DND-41 (cell line): ENCODE data around the gene SNX19.
"Not testable (repeated sequence)": the region's sequence is repeated elsewhere in the genome, so short reads cannot be mapped to it uniquely, and the experiment has no call there.

Experiments used
- ATAC-seq: fragments of 200-7000 bp; cut with Tn5 transposase; 3 replicates; pipeline ENCODE4 v1.9.1; 2021; ENCODE audit warnings: low read depth; ENCODE audit not compliant: insufficient read depth
- DNase-seq: peaks from one replicate; pipeline ENCODE4 v3.0.0-alpha.2; 2020
- H2AFZ ChIP-seq: 2 replicates; pipeline ENCODE4 v1.6.0; 2012; ENCODE audit warnings: low read depth, low read length
- H3K27ac ChIP-seq: 2 replicates; pipeline ENCODE4 v1.5.1; 2012; ENCODE audit warnings: low read length, inconsistent platforms
- H3K27me3 ChIP-seq: fragments of 200-600 bp; sonication (generic); 2 replicates; pipeline ENCODE4 v1.6.0; 2012; ENCODE audit warnings: low read length, mild to moderate bottlenecking, inconsistent platforms; ENCODE audit not compliant: insufficient read depth, poor library complexity
- H3K36me3 ChIP-seq: 2 replicates; pipeline ENCODE4 v1.5.1; 2012; ENCODE audit warnings: low read length, inconsistent platforms; ENCODE audit not compliant: insufficient read depth
- H3K4me1 ChIP-seq: 2 replicates; pipeline ENCODE4 v1.5.1; 2012; ENCODE audit warnings: mild to moderate bottlenecking, low read length; ENCODE audit not compliant: insufficient read depth
- H3K4me2 ChIP-seq: 2 replicates; pipeline ENCODE4 v1.6.0; 2012; ENCODE audit warnings: mild to moderate bottlenecking, moderate library complexity, low read length, inconsistent platforms; ENCODE audit not compliant: insufficient read depth
- H3K4me3 ChIP-seq, 2 experiments: fragments of 200-600 bp in 1 of 2; shearing (Covaris generic) in 1 of 2; 2 replicates each; pipeline ENCODE4 v1.5.1; 2012 to 2016; ENCODE audit warnings: inconsistent platforms in 2 of 2, low read length in 2 of 2, mild to moderate bottlenecking in 2 of 2, low read depth in 1 of 2, moderate library complexity in 1 of 2
- H3K79me2 ChIP-seq: 2 replicates; pipeline ENCODE4 v1.6.0; 2012; ENCODE audit warnings: low read length, inconsistent platforms; ENCODE audit not compliant: insufficient read depth
- H3K9ac ChIP-seq: 2 replicates; pipeline ENCODE4 v1.6.0; 2012; ENCODE audit warnings: low read depth, mild to moderate bottlenecking, inconsistent platforms, low read length, moderate library complexity
- H3K9me3 ChIP-seq: 2 replicates; pipeline ENCODE4 v1.5.1; 2012; ENCODE audit warnings: low read length, moderate library complexity, mild to moderate bottlenecking, inconsistent platforms; ENCODE audit not compliant: insufficient read depth, severe bottlenecking
- H4K20me1 ChIP-seq: 2 replicates; pipeline ENCODE4 v1.6.0; 2012; ENCODE audit warnings: low read length; ENCODE audit not compliant: insufficient read depth
- EZH2 ChIP-seq: IDR thresholded peaks from 3 replicates; pipeline ENCODE4 v1.6.1; 2012; ENCODE audit warnings: borderline replicate concordance, low read depth, mild to moderate bottlenecking, moderate library complexity, low read length, inconsistent platforms; ENCODE audit not compliant: severe bottlenecking
- TF ChIP-seq, protein P1 (sequence below): IDR thresholded peaks from 2 replicates; pipeline ENCODE4 v1.5.1; 2012; ENCODE audit warnings: borderline replicate concordance, low read length, moderate library complexity, mild to moderate bottlenecking; ENCODE audit not compliant: poor library complexity, severe bottlenecking; ENCODE audit errors: extremely low read depth

Gene SNX19

GRCh38 chr11:130859886-130860285 lies 56.4 kb downstream of the SNX19 start:
- Histone ChIP-seq H3K79me2 (no peaks in the 10 kb centered on the region), H3K9ac (no peak overlapping the region), H3K4me2 (no peak overlapping the region), H4K20me1 (peaks cover 8% of the 10 kb centered on the region; the same call in 1 of the 2 replicates), H3K4me1 (0 out of 2 replicates have a peak, but pooled peaks cover 2% of the 10 kb centered on the region), H3K9me3 (no peaks in the 10 kb centered on the region), H3K4me3 (no peak overlapping the region), H3K36me3 (no peaks in the 10 kb centered on the region), H3K27me3 (no peaks in the 10 kb centered on the region), H2AFZ (no peak overlapping the region), H3K27ac (no peak overlapping the region)
- TF ChIP-seq, protein P1, sequence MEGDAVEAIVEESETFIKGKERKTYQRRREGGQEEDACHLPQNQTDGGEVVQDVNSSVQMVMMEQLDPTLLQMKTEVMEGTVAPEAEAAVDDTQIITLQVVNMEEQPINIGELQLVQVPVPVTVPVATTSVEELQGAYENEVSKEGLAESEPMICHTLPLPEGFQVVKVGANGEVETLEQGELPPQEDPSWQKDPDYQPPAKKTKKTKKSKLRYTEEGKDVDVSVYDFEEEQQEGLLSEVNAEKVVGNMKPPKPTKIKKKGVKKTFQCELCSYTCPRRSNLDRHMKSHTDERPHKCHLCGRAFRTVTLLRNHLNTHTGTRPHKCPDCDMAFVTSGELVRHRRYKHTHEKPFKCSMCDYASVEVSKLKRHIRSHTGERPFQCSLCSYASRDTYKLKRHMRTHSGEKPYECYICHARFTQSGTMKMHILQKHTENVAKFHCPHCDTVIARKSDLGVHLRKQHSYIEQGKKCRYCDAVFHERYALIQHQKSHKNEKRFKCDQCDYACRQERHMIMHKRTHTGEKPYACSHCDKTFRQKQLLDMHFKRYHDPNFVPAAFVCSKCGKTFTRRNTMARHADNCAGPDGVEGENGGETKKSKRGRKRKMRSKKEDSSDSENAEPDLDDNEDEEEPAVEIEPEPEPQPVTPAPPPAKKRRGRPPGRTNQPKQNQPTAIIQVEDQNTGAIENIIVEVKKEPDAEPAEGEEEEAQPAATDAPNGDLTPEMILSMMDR: no peak
- no peak for TF ChIP-seq EZH2
- no peak for ATAC-seq
- no peak for DNase-seq

- 0 out of 2 replicates have a peak, but pooled peaks cover 2% of the 10 kb centered on the region for H3K4me1 ChIP-seq
- H3K27ac ChIP-seq: no peak overlapping the region
- H3K4me3 ChIP-seq: no peak overlapping the region
- no peaks in the 10 kb centered on the region for H3K79me2 ChIP-seq
- no peak overlapping the region for H3K4me2 ChIP-seq
- ATAC-seq (0 out of 3 replicates have a peak, but pooled peaks have one; percentile 22), DNase-seq (peak; percentile 6)
- peaks cover 3% of the 10 kb centered on the region; the same call in 1 of the 2 replicates for H4K20me1 ChIP-seq
- H2AFZ ChIP-seq: no peak overlapping the region; the same call in 1 of the 2 replicates
- H3K36me3 ChIP-seq: no peaks in the 10 kb centered on the region
- H3K9ac ChIP-seq: no peak overlapping the region
- H3K9me3 ChIP-seq: no peaks in the 10 kb centered on the region
- TF ChIP-seq EZH2: no peak
- TF ChIP-seq, protein P1: no peak
- H3K27me3 ChIP-seq: no peaks in the 10 kb centered on the region
These were observed 58.1 kb downstream of the SNX19 start for GRCh38 chr11:130858215-130858614.

DNA sequence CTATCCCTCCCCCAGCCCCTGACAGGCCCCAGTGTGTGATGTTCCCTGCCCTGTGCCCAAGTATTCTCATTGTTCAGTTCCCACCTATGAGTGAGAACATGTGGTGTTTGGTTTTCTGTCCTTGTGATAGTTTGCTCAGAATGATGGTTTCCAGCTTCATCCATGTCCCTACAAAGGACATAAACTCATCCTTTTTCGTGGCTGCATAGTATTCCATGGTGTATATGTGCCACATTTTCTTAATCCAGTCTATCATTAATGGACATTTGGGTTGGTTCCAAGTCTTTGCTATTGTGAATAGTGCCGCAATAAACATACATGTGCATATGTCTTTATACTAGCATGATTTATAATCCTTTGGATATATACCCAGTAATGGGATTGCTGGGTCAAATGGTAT lies 60.6 kb downstream of the SNX19 start:
- not testable (repeated sequence) for H3K4me3 ChIP-seq, H3K27ac ChIP-seq, ATAC-seq, H2AFZ ChIP-seq, H3K4me2 ChIP-seq, H3K9ac ChIP-seq, H3K4me1 ChIP-seq, H3K9me3 ChIP-seq, DNase-seq, H3K36me3 ChIP-seq, H3K79me2 ChIP-seq, H3K27me3 ChIP-seq, H4K20me1 ChIP-seq

DNA sequence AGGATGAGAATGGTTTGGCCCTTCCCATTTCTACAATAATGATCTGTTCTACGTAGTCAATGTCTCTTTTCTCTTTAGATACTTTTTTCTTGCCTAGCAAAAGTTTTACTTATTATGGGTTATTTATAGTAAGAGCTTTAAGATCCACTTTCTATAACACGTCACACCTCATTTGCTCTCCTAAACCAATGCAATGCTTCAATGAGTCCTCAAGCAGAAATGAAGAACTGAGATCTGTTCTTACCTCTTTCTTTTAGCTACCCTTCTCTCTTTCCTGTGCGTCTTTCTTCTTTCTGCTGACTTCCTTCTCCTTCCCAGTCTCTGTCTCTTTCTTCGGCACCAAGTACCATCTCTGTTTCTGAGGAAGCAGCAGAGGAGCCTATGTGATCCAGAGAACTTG lies 61.8 kb downstream of the SNX19 start:
- Histone ChIP-seq H2AFZ (no peak overlapping the region), H3K79me2 (no peaks in the 10 kb centered on the region), H3K36me3 (no peaks in the 10 kb centered on the region), H3K4me3 (no peak overlapping the region), H3K27me3 (no peaks in the 10 kb centered on the region), H3K4me2 (no peak overlapping the region), H4K20me1 (no peaks in the 10 kb centered on the region), H3K4me1 (no peaks in the 10 kb centered on the region), H3K9me3 (no peaks in the 10 kb centered on the region), H3K27ac (no peak overlapping the region), H3K9ac (no peak overlapping the region)
- no peak for TF ChIP-seq EZH2
- TF ChIP-seq, protein P1: no peak
- ATAC-seq (no peak), DNase-seq (no peak)
